LoVo (cell line): ENCODE results near the gene FGF22.
"Not testable (repeated sequence)": the region's sequence is repeated elsewhere in the genome, so short reads cannot be mapped to it uniquely, and the experiment has no call there.

Source experiments
- DNase-seq: peaks from one replicate; pipeline ENCODE4 v3.0.0-alpha.2; 2016; ENCODE audit warnings: low spot score

The FGF22 gene

DNA sequence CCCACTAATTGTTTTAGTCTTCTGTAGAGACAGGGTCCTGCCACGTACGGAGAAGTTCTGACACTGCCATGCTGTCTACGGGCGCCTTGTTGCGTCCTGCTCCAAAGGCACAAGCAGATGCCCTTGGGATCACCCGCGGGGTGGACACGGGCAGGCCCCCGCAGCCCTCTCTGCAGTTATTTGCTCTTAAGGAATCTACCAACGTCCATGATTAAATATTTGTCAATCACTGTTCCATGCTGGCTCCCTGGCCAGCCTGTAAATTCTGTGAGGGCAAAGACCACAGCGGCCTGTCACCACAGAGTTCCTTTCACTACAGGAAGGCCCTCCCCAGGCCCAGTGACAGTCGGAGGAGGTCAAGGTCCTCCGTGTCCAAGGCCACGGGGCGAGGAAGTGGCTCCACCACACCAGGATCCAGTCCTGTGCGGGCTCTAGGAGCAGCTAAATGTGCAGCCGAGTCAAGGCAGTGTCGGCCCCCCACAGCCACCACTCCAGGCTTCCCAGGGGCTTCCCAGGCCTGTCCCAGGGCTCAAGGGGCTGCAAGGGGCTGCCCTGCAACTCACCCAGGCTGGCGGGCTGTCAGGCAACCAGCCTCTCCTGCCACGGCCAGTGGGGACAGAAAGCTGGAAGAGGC, 21.2 kb downstream of the FGF22 start:
- DNase-seq: no peak

DNA sequence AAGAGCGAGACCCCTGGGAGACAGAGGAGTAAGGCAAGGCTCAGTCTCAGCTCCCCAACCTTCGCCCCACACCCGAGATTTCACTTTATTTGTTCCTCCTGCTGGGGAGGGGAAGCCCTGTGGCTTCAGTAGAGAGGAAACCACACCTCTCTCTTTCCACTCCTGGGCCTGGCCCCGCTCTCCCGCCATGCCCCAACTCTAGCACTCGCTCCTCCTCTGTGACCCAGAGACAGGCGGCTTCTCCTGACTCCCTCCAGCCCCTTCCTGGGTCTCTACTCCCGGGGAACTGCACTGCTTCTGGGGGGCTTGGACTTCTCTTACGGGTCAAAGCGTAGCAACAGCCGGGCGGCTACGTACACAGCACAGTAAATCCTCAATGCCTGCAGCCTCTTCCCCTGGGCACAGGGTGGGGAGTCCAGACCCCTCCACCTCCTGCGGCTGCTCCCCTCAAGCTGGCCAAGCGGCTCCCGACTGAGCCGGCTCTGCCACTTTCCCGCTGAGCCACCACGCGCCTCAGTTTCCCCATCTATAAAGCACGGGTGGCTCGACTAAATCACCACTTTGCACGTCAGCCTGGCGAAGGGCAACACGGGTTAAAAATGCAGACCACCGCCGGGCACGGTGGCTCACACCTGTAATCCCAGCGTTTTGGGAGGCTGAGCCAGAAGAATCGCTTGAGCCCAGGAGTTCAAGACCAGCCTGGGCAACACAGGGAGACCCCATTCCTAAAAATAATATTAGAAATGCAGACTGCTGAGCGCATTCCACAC, 21.9 kb downstream of the FGF22 start:
- DNase-seq: no peak

DNA sequence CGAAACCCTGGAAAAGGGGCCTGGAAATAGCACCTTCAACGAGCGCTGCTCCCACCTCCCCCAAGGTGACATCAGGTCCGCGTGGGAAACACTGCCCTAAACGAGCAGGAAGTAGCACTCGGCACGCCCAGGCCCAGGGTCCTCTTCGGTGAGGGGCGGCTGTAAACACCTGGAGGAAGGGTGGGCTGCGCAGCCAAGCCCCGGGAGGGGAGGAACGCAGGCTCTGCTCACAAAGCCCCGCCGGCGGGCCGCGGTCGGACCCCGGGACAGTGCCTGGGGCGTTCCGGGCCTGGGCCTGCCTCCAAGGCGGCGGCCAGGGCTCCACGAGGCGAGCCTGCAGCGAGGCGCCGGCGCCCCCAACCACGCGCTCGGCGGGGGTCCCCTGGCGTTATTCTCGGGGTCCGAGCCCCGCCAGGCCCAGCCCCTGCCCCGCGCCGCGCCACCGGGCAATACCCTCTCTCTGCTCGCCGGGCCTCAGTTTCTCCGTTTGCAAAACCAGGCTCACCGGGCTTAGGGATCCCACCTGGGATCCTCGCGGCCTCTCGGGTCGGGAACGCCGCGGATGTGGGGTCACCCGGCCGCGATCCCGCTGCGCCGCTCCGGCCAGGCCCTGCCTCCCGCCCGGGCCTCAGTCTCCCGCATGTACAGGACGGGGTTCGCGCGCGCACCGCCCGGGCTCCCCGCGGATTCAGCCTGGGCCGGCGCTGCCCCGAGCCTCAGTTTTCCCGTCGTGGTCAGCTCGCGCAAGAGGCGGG, 22.7 kb downstream of the FGF22 start:
- peak; percentile 43 for DNase-seq

DNA sequence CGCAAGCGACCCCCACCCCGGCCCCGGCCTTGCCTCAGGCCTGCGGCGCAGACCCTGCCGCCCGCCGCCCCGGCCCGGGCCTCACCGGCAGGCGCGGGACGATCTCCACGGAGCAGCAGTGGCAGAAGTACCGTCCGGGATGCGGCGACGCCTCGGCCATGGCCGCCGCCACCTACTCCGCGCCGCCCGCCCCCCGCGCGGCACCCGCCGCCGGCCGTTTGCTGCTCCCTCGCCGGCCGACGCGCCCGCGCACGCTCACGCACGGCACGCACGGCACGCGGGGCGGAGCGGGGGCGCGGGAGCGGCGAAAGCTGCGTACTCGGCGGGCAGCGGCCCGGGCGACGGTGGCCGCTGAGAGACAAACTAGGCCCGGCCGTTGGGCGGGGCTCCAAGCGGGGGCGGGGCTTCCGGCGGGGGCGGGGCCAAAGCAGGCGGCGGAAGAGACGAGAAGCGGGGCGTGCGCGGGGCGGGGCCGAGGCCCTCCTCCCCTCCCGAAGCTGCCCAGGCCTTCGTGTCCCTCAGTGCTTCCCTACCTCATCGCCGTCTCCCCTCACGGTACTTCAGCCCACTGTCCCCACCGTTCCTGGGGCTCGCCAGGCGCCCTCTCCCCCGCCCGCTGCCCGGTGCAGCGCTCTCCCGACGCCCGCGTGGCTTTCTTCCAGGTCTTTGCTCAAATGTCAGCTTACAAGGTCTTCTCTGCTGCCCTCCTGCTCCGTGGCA, 23.4 kb downstream of the FGF22 start, which contains the start of gene RNF126:
Gene RNF126 (minus strand): TSS at position 253 of the 720 bp plus-strand sequence. CDS start 93 bp downstream, at position 160.
- peak; percentile 92 for DNase-seq

GRCh38 chr19:663682-664117, 24.0 kb downstream of the FGF22 start:
- no peak for DNase-seq

- DNase-seq: peak; percentile 73
Measured at GRCh38 chr19:664913-665443, 25.3 kb downstream of the FGF22 start.

- DNase-seq: not testable (repeated sequence)
Measured at GRCh38 chr19:666985-667573, 27.4 kb downstream of the FGF22 start.

GRCh38 chr19:668675-669434, 29.2 kb downstream of the FGF22 start:
- DNase-seq: peak; percentile 49

DNA sequence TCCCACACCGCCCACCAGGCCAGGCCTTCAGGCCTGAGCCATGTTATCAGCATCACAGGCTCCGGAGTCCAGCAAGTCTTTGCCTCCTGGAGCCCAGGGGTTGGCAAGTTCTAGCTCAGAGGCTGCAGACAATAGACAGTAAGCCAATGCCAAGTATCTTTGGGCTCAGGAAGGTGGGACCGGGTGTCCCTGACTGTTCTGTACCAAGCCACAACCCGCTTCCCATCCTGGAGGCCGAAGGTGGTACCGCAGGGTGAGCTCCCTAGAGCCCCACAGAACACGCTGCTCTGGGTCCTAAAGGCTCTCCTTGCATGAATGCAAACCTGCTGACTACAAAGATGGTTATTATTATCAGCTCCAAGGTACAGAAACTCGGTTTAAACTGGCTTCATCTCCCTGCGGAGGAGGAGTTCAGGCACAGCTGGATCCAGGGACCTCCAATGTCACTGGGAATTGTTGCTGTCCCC, 31.0 kb downstream of the FGF22 start:
- DNase-seq: no peak

DNA sequence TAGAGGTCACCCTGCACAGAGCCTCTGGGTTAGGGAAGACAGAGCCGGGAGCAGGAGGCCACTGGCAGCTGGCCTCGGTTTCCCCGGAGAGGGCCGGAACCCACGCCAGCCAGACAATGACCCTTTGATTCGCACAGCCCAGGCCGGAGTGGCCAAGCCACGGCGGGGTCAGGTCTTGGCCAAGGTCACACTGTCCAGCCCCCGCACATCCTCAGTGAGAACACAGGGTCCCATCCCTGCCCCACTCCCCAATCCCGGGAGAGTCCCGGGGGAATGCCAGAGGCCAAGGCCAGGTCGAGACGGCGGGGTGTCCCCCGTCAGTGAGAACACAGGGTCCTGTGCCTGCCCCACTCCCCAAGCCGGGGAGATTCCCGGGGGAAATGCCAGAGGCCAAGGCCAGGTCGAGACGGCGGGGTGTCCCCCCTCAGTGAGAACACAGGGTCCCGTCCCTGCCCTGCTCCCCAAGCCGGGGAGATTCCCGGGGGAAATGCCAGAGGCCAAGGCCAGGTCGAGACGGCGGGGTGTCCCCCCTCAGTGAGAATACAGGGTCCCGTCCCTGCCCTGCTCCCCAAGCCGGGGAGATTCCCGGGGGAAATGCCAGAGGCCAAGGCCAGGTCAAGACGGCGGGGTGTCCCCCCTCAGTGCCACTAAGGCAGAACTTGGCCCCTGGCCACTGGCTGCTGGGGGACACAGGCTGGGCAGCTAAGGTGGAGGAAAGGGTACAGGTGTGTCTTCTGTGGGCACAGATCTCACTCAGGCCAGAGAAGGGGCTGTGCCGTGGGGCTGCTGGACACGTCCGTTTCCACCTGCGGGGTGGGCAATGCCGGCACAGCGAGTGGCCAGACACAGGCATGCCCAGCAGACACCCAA, 34.8 kb downstream of the FGF22 start:
- DNase-seq: no peak

DNA sequence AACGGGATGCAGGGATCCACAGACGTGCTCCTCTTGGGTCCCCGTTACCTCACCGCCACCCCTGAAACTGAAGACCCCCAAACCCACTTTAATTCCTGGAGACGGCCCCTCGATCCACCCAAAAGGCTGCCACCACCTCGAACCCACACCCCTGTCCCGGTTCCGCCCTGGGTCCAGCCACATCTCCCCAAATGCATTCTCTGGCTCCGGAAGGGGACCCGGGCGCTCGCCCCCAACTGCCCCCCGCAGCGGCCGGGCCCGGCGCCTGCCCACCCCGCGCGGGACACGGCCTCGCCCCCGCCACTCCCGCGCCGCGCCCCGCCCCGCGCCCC, 36.3 kb downstream of the FGF22 start:
- no peak for DNase-seq

- DNase-seq: peak; percentile 57
Measured at GRCh38 chr19:676339-677105, 36.8 kb downstream of the FGF22 start, which contains the start of gene FSTL3. Gene FSTL3 (plus strand): TSS chr19:676392. CDS start chr19:676424, 32 bp downstream.

- DNase-seq: peak; percentile 77
Measured at GRCh38 chr19:677201-677600, 37.5 kb downstream of the FGF22 start.

DNA sequence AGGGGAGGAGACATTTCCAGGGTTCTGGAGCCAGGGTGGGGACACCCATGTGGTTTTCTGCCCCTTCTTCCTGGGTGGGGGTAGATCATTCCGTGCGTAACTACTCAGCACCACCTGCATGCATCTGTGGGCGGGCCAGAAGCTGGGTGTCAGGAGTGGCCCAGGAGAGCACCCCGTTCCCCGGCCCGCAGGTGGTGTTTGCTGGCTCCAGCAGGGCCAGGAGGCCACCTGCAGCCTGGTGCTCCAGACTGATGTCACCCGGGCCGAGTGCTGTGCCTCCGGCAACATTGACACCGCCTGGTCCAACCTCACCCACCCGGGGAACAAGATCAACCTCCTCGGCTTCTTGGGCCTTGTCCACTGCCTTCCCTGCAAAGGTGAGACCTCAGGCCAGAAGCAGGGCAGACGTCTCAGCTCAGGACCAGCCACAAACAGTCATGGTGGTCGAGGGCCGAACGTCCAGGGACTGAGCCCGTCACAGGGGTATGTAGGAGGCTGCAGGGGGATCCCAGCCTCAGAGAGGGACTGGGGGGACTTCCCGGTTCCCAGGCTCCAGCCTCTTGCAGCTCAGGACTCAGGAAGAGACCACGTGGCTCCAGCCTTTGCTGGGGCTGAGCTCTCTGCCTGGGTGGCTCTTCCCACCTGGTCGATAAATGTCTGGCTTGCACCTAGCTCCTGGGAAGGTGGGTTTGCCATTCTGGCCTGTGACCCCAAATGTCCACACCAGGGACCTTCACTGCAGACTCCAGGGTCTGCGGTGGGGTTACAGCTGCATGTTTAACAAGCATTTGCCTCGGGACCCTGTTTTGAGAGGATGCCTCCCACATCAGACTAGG, 38.1 kb downstream of the FGF22 start:
- DNase-seq: peak; percentile 34

- no peak for DNase-seq
Measured at GRCh38 chr19:678791-679388, 39.2 kb downstream of the FGF22 start.

GRCh38 chr19:679418-680286, 40.0 kb downstream of the FGF22 start:
- peak; percentile 48 for DNase-seq
